Neural progenitor cell (in vitro differentiated cells): ENCODE data around the gene RINT1. TPM values are rescaled to one million over a fixed set of nuclear protein-coding genes. Genes with fewer than 3 reads are reported as not detected.
"Not testable (repeated sequence)": the region's sequence is repeated elsewhere in the genome, so short reads cannot be mapped to it uniquely, and the experiment has no call there.

ENCODE experiments used
- DNase-seq: peaks from one replicate; pipeline ENCODE4 v3.0.0-alpha.2; 2016; ENCODE audit warnings: low spot score
- H2AFZ ChIP-seq: fragments of 200-600 bp; sonication (generic); replicated peaks from 2 replicates; pipeline ENCODE4 v1.6.1; 2016; ENCODE audit warnings: antibody characterized with exemption
- H3F3A ChIP-seq: fragments of 200-600 bp; sonication (generic); 2 replicates; pipeline ENCODE4 v1.6.1; 2016; ENCODE audit warnings: antibody characterized with exemption, low read depth
- H3K27ac ChIP-seq: fragments of 200-600 bp; sonication (generic); 2 replicates; pipeline ENCODE4 v1.5.1; 2016; ENCODE audit warnings: mild to moderate bottlenecking
- H3K27me3 ChIP-seq: fragments of 200-600 bp; sonication (generic); 2 replicates; pipeline ENCODE4 v1.6.1; 2016; ENCODE audit warnings: mild to moderate bottlenecking, moderate library complexity
- H3K36me3 ChIP-seq: fragments of 200-600 bp; sonication (generic); 2 replicates; pipeline ENCODE4 v1.5.1; 2016
- H3K4me1 ChIP-seq: fragments of 200-600 bp; sonication (generic); 2 replicates; pipeline ENCODE4 v1.6.1; 2016; ENCODE audit warnings: mixed run types
- H3K4me2 ChIP-seq: fragments of 200-600 bp; sonication (generic); 2 replicates; pipeline ENCODE4 v1.6.1; 2016
- H3K4me3 ChIP-seq: fragments of 200-600 bp; sonication (generic); 2 replicates; pipeline ENCODE4 v1.5.1; 2016
- H3K79me2 ChIP-seq: fragments of 200-600 bp; sonication (generic); 2 replicates; pipeline ENCODE4 v1.6.1; 2016; ENCODE audit warnings: low read depth
- H3K9ac ChIP-seq: fragments of 200-600 bp; sonication (generic); 2 replicates; pipeline ENCODE4 v1.6.1; 2016
- H3K9me3 ChIP-seq: fragments of 200-600 bp; sonication (generic); 2 replicates; pipeline ENCODE4 v1.5.1; 2016; ENCODE audit warnings: low read depth
- H4K20me1 ChIP-seq: fragments of 200-600 bp; sonication (generic); 2 replicates; pipeline ENCODE4 v1.6.1; 2016; ENCODE audit warnings: low read depth
- H3K27ac Mint-ChIP-seq: 3 replicates; pipeline ENCODE4 v1.8.0; 2021; ENCODE audit warnings: mixed read lengths
- H3K27me3 Mint-ChIP-seq: 2 replicates; pipeline ENCODE4 v1.8.0; 2022; ENCODE audit warnings: low read depth, mild to moderate bottlenecking, inconsistent platforms, moderate library complexity, mixed read lengths; ENCODE audit not compliant: insufficient read depth
- H3K36me3 Mint-ChIP-seq: 3 replicates; pipeline ENCODE4 v1.8.0; 2021; ENCODE audit warnings: mixed read lengths
- H3K4me1 Mint-ChIP-seq: 3 replicates; pipeline ENCODE4 v1.8.0; 2021; ENCODE audit warnings: mixed read lengths
- H3K4me3 Mint-ChIP-seq: 3 replicates; pipeline ENCODE4 v1.8.0; 2021; ENCODE audit warnings: mild to moderate bottlenecking, moderate library complexity, mixed read lengths
- H3K9me3 Mint-ChIP-seq: 3 replicates; pipeline ENCODE4 v1.8.0; 2020; ENCODE audit warnings: mixed read lengths
- CTCF ChIP-seq: fragments of 200-600 bp; sonication (generic); IDR thresholded peaks from 2 replicates; pipeline ENCODE4 v1.5.1; 2017; ENCODE audit warnings: antibody characterized with exemption, mild to moderate bottlenecking
- EZH2 ChIP-seq: fragments of 200-600 bp; sonication (generic); IDR thresholded peaks from 2 replicates; pipeline ENCODE4 v1.6.1; 2017; ENCODE audit warnings: antibody characterized with exemption, mild to moderate bottlenecking, moderate library complexity
- EZH2phosphoT487 ChIP-seq: fragments of 200-600 bp; sonication (generic); IDR thresholded peaks from 2 replicates; pipeline ENCODE4 v1.6.1; 2017; ENCODE audit warnings: antibody characterized with exemption
- total RNA-seq: library from RNA; depleted of rRNA; stranded (reverse); fragments of >200 nt; gene quantifications from 2 replicates; pipeline ENCODE4 v1.2.3, GENCODE V29; 2015; ENCODE audit warnings: low replicate concordance

RINT1 gene
- total RNA-seq, 1 donor from 2014 or later = 9.0 TPM

- no peak overlapping the region for H3K4me2 ChIP-seq
- Mint-ChIP-seq H3K4me1 (peaks cover 2% of the 10 kb centered on the region), H3K36me3 (no peaks in the 10 kb centered on the region), H3K4me3 (no peak overlapping the region), H3K9me3 (no peaks in the 10 kb centered on the region), H3K27ac (no peak overlapping the region), H3K27me3 (peaks cover 5% of the 10 kb centered on the region)
- H3K79me2 ChIP-seq = no peaks in the 10 kb centered on the region
- no peaks in the 10 kb centered on the region for H3F3A ChIP-seq
- peaks cover 13% of the 10 kb centered on the region for H3K4me1 ChIP-seq
- H3K27ac ChIP-seq = no peak overlapping the region
- no peak overlapping the region for H2AFZ ChIP-seq
- no peak for DNase-seq
- H4K20me1 ChIP-seq = no peaks in the 10 kb centered on the region
- H3K9me3 ChIP-seq = no peaks in the 10 kb centered on the region
- H3K9ac ChIP-seq = no peak overlapping the region
- TF ChIP-seq EZH2 = no peak
- TF ChIP-seq EZH2phosphoT487 = no peak
- no peak for TF ChIP-seq CTCF
- no peaks in the 10 kb centered on the region for H3K27me3 ChIP-seq
- H3K36me3 ChIP-seq = no peaks in the 10 kb centered on the region
- no peak overlapping the region for H3K4me3 ChIP-seq
Observed at GRCh38 chr7:105596866-105597265, 64.9 kb downstream of the RINT1 start.

DNA sequence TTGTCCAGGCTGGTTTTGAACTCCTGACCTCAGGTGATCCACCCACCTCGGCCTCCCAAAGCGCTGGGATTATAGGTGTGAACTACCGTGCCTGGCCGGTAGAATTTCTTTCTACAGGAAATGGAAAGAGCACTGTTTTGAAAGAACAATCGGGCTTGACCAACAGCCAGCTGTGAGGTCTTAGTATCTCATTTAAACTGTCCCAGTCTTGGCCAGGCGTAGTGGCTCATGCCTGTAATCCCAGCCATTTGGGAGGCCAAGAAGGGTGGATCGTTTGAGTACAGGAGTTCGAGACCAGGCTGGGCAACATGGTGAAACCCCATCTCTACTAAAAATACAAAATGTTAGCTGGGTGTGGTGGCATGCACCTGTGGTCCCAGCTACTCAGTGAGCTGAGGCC lies 67.1 kb downstream of the RINT1 start:
- not testable (repeated sequence) for DNase-seq, H2AFZ ChIP-seq, H3K9me3 Mint-ChIP-seq, H3K27ac ChIP-seq, H3K27me3 Mint-ChIP-seq, H3K4me3 Mint-ChIP-seq, H3K79me2 ChIP-seq, H3K27ac Mint-ChIP-seq, H3K36me3 ChIP-seq, H3F3A ChIP-seq, H3K9me3 ChIP-seq, H3K4me3 ChIP-seq, H4K20me1 ChIP-seq, H3K36me3 Mint-ChIP-seq, H3K9ac ChIP-seq, H3K4me1 Mint-ChIP-seq, H3K27me3 ChIP-seq, H3K4me2 ChIP-seq
- H3K4me1 ChIP-seq = peaks cover 13% of the 10 kb centered on the region

GRCh38 chr7:105599551-105599950 lies 67.5 kb downstream of the RINT1 start:
- Histone ChIP-seq H3K4me2 (no peak overlapping the region), H3K27me3 (no peaks in the 10 kb centered on the region), H3K9me3 (no peaks in the 10 kb centered on the region), H3K9ac (no peak overlapping the region), H3K36me3 (no peaks in the 10 kb centered on the region), H3K27ac (no peak overlapping the region), H3F3A (peaks cover 3% of the 10 kb centered on the region), H2AFZ (no peak overlapping the region), H3K79me2 (no peaks in the 10 kb centered on the region), H4K20me1 (no peaks in the 10 kb centered on the region), H3K4me1 (peaks cover 13% of the 10 kb centered on the region), H3K4me3 (no peak overlapping the region)
- Mint-ChIP-seq H3K36me3 (peaks cover 5% of the 10 kb centered on the region), H3K27ac (no peak overlapping the region), H3K4me3 (no peak overlapping the region), H3K4me1 (peaks cover 2% of the 10 kb centered on the region), H3K27me3 (peaks cover 6% of the 10 kb centered on the region), H3K9me3 (no peaks in the 10 kb centered on the region)
- TF ChIP-seq CTCF (no peak), EZH2phosphoT487 (no peak), EZH2 (no peak)
- DNase-seq = no peak

- no peak overlapping the region for H3K27ac ChIP-seq
- H3K27ac Mint-ChIP-seq = no peak overlapping the region
Observed at GRCh38 chr7:105600720-105601550, 68.9 kb downstream of the RINT1 start.

More at GRCh38 chr7:105600720-105601550, 68.9 kb downstream of the RINT1 start:
- Histone ChIP-seq H3K4me3 (no peak overlapping the region), H3K9ac (no peak overlapping the region), H3K4me1 (peaks cover 23% of the 10 kb centered on the region), H2AFZ (no peak overlapping the region), H3K9me3 (no peaks in the 10 kb centered on the region), H4K20me1 (no peaks in the 10 kb centered on the region), H3K79me2 (no peaks in the 10 kb centered on the region), H3F3A (peaks cover 4% of the 10 kb centered on the region), H3K27me3 (no peaks in the 10 kb centered on the region), H3K36me3 (no peaks in the 10 kb centered on the region), H3K4me2 (no peak overlapping the region)
- peaks cover 6% of the 10 kb centered on the region for H3K27me3 Mint-ChIP-seq
- H3K4me3 Mint-ChIP-seq = no peak overlapping the region
- H3K36me3 Mint-ChIP-seq = peaks cover 7% of the 10 kb centered on the region
- no peaks in the 10 kb centered on the region for H3K9me3 Mint-ChIP-seq
- no peak for DNase-seq
- TF ChIP-seq EZH2 (no peak), EZH2phosphoT487 (no peak), CTCF (no peak)
- H3K4me1 Mint-ChIP-seq = peaks cover 2% of the 10 kb centered on the region
